Trophoblast cell (in vitro differentiated cells and primary cell): Measurements from ENCODE around the gene CGB5.

Source experiments
- DNase-seq, 2 donors: peaks; one replicate each; pipeline ENCODE4 v3.0.0-alpha.2; 2016
- H2AFZ ChIP-seq: 2 replicates; pipeline ENCODE4 v1.6.1; 2013; ENCODE audit warnings: low read length, moderate library complexity, mild to moderate bottlenecking; ENCODE audit not compliant: insufficient read depth, poor library complexity
- H2AK5ac ChIP-seq: 2 replicates; pipeline ENCODE4 v1.6.1; 2013; ENCODE audit warnings: mild to moderate bottlenecking, low read length
- H2BK120ac ChIP-seq: 2 replicates; pipeline ENCODE4 v1.6.1; 2013; ENCODE audit warnings: low read length, mild to moderate bottlenecking, moderate library complexity; ENCODE audit not compliant: insufficient read depth, poor library complexity
- H2BK12ac ChIP-seq: 2 replicates; pipeline ENCODE4 v1.6.1; 2013; ENCODE audit warnings: mild to moderate bottlenecking, low read length, moderate library complexity
- H2BK5ac ChIP-seq: 2 replicates; pipeline ENCODE4 v1.6.1; 2013; ENCODE audit warnings: low read length, low read depth, moderate library complexity, mild to moderate bottlenecking; ENCODE audit not compliant: poor library complexity
- H3K14ac ChIP-seq: 2 replicates; pipeline ENCODE4 v1.6.1; 2013; ENCODE audit warnings: mild to moderate bottlenecking, low read length
- H3K18ac ChIP-seq: 2 replicates; pipeline ENCODE4 v1.6.1; 2013; ENCODE audit warnings: mild to moderate bottlenecking, low read length
- H3K23ac ChIP-seq: 2 replicates; pipeline ENCODE4 v1.6.1; 2013; ENCODE audit warnings: low read length
- H3K27ac ChIP-seq: 2 replicates; pipeline ENCODE4 v1.5.1; 2013; ENCODE audit warnings: low read depth, mild to moderate bottlenecking, inconsistent platforms, low read length, moderate library complexity
- H3K27me3 ChIP-seq: 2 replicates; pipeline ENCODE4 v1.6.1; 2013; ENCODE audit warnings: inconsistent platforms, mild to moderate bottlenecking, low read length, moderate library complexity; ENCODE audit not compliant: insufficient read depth
- H3K36me3 ChIP-seq, 2 experiments: 1 replicate in 1 of 2; 2 replicates in 1 of 2; pipeline ENCODE4 v1.6.1; 2013; ENCODE audit warnings: low read length in 2 of 2, mild to moderate bottlenecking in 2 of 2, moderate library complexity in 1 of 2; ENCODE audit not compliant: insufficient read depth in 2 of 2, control insufficient read depth in 1 of 2
- H3K4ac ChIP-seq: 2 replicates; pipeline ENCODE4 v1.6.1; 2013; ENCODE audit warnings: low read depth, mild to moderate bottlenecking, low read length, moderate library complexity
- H3K4me1 ChIP-seq, 2 experiments: 1 replicate in 1 of 2; 2 replicates in 1 of 2; pipeline ENCODE4 v1.6.1; 2013; ENCODE audit warnings: low read length in 2 of 2, mild to moderate bottlenecking in 2 of 2, moderate library complexity in 1 of 2; ENCODE audit not compliant: insufficient read depth in 2 of 2, control insufficient read depth in 1 of 2
- H3K4me2 ChIP-seq: 2 replicates; pipeline ENCODE4 v1.6.1; 2013; ENCODE audit warnings: inconsistent platforms, mild to moderate bottlenecking, low read length, moderate library complexity
- H3K4me3 ChIP-seq: 2 replicates; pipeline ENCODE4 v1.5.1; 2013; ENCODE audit warnings: mild to moderate bottlenecking, low read depth, low read length, inconsistent platforms
- H3K79me1 ChIP-seq: one replicate; pipeline ENCODE4 v1.6.1; 2013; ENCODE audit warnings: low read length
- H3K79me2 ChIP-seq: 2 replicates; pipeline ENCODE4 v1.6.1; 2013; ENCODE audit warnings: low read length, mild to moderate bottlenecking; ENCODE audit not compliant: control insufficient read depth, insufficient read depth, poor library complexity
- H3K9ac ChIP-seq: 2 replicates; pipeline ENCODE4 v1.6.1; 2013; ENCODE audit warnings: mild to moderate bottlenecking, low read length
- H3K9me3 ChIP-seq: 2 replicates; pipeline ENCODE4 v1.6.1; 2013; ENCODE audit warnings: low read depth, mild to moderate bottlenecking, control low read depth, inconsistent platforms, low read length; ENCODE audit not compliant: insufficient read depth
- H4K12ac ChIP-seq: 2 replicates; pipeline ENCODE4 v1.6.1; 2013; ENCODE audit warnings: low read depth, mild to moderate bottlenecking, low read length, moderate library complexity
- H4K8ac ChIP-seq: 2 replicates; pipeline ENCODE4 v1.6.1; 2013; ENCODE audit warnings: low read depth, mild to moderate bottlenecking, low read length, moderate library complexity
- H4K91ac ChIP-seq: one replicate; pipeline ENCODE4 v1.6.1; 2013; ENCODE audit warnings: low read depth, mild to moderate bottlenecking, low read length, moderate library complexity
- WGBS: extraction: QIAGEN DNeasy Blood & Tissue Kit; methylation state at CpG from one replicate; pipeline ENCODE4 v1.1.7; 2013; ENCODE audit warnings: missing lambda C conversion rate; ENCODE audit not compliant: insufficient read length, insufficient coverage; ENCODE audit errors: extremely low coverage; 5-methylcytosine and 5-hydroxymethylcytosine counted together

The CGB5 gene

DNA sequence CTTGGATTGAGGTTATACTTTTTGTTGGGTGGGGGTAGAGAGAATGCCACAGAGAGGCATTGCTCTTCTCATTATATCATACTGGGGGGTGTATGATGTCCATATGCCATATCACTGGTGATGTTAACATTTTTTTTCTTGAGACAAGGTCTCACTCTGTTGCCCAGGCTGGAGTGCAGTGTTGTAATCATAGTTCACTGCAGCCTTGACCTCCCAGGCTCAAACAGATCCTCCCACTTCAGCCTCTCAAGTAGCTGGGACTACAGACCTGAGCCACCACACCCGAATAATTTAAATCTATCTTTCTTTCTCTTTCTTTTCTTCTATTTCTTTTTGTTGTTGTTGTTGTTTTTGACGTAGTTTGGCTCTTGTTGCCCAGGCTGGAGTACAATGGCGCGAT lies 36.7 kb downstream of the CGB5 start:
- peaks cover 1% of the 10 kb centered on the region for H3K79me2 ChIP-seq
- no peak overlapping the region for H2AFZ ChIP-seq
- no peak overlapping the region for H3K23ac ChIP-seq
- DNase-seq, result no peak
- H3K14ac ChIP-seq, result no peak overlapping the region
- no peaks in the 10 kb centered on the region for H3K9me3 ChIP-seq
- no peak overlapping the region for H3K9ac ChIP-seq
- no peak overlapping the region for H4K12ac ChIP-seq
- no CpG with 5 or more reads among the region's 4 CpGs for WGBS
- no peak overlapping the region for H2BK5ac ChIP-seq
- H3K27me3 ChIP-seq, result no peaks in the 10 kb centered on the region
- H3K36me3 ChIP-seq, result no peaks in the 10 kb centered on the region
- no peak overlapping the region for H2BK12ac ChIP-seq
- H4K91ac ChIP-seq, result no peak overlapping the region
- no peak overlapping the region for H3K4me3 ChIP-seq
- H2BK120ac ChIP-seq, result no peak overlapping the region
- H3K4ac ChIP-seq, result no peak overlapping the region
- peaks cover 5% of the 10 kb centered on the region for H3K79me1 ChIP-seq
- H3K4me2 ChIP-seq, result no peak overlapping the region
- no peak overlapping the region for H2AK5ac ChIP-seq
- H3K27ac ChIP-seq, result no peak overlapping the region
- no peak overlapping the region for H3K18ac ChIP-seq
- H3K4me1 ChIP-seq, result peaks cover 0 to 3% of the 10 kb centered on the region in 2 experiments
- no peak overlapping the region for H4K8ac ChIP-seq

- H2BK5ac ChIP-seq, result no peak overlapping the region
- H2BK120ac ChIP-seq, result no peak overlapping the region
- H4K8ac ChIP-seq, result no peak overlapping the region
- no peak overlapping the region for H3K9ac ChIP-seq
- H4K91ac ChIP-seq, result no peak overlapping the region
- H3K4me3 ChIP-seq, result no peak overlapping the region
- WGBS, result no CpG with 5 or more reads among the region's 1 CpG
- H3K36me3 ChIP-seq, result peaks cover under 1% of the 10 kb centered on the region in 2 experiments
- H3K27me3 ChIP-seq, result no peaks in the 10 kb centered on the region
- no peak overlapping the region for H3K27ac ChIP-seq
- H3K4ac ChIP-seq, result no peak overlapping the region
- H2AFZ ChIP-seq, result no peak overlapping the region
- H3K18ac ChIP-seq, result no peak overlapping the region
- no peak overlapping the region for H3K14ac ChIP-seq
- no peak overlapping the region for H4K12ac ChIP-seq
- no peak overlapping the region for H2BK12ac ChIP-seq
- no peaks in the 10 kb centered on the region for H3K9me3 ChIP-seq
- H3K4me1 ChIP-seq, result peaks cover 3 to 4% of the 10 kb centered on the region in 2 experiments
- no peak overlapping the region for H2AK5ac ChIP-seq
- no peak overlapping the region for H3K4me2 ChIP-seq
- H3K79me1 ChIP-seq, result peaks cover 8% of the 10 kb centered on the region
- no peak overlapping the region for H3K23ac ChIP-seq
- no peak for DNase-seq
- H3K79me2 ChIP-seq, result peaks cover 10% of the 10 kb centered on the region
Observed at GRCh38 chr19:49081273-49081672, 37.6 kb downstream of the CGB5 start.

DNA sequence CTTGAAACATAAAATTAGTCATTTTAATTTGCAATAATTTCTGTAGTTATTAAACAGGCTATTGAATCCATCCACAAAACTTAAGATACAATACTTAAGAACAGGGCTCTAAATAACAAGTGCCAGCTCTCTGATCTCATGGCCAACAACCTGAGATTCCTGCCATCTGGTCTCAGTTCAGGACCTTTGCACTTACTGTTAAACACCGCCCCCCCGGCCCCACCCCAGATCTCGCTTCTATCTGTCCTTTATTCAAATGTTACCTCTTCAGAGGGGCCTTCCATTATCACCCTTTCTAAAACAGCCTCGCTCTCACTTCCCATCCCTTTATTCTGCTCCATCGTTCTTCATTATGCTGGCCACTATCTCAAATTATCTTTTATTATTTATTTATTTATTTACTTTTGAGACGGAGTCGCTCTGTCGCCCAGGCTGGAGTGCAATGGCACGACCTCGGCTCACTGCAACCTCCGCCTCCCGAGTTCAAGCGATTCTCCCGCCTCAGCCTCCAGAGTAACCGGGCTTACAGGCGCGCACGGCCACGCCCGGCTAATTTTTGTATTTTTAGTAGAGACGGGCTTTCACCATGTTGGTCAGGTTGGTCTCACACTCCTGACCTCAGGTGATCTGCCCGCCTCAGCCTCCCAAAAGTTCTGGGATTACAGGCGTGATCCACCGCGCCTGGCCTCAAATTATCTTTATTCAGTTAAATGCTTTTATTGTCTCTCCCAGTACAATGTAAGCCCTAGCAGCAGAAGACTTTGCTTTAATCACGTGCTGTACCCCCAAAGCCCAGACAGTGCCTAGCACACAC lies 40.8 kb downstream of the CGB5 start:
- peak overlapping the region; percentile 99 for H4K8ac ChIP-seq
- peak in 1 of 2 donors; percentile 40 for DNase-seq
- H3K36me3 ChIP-seq, result peaks cover 21 to 24% of the 10 kb centered on the region in 2 experiments
- peak overlapping the region; percentile 79 for H4K12ac ChIP-seq
- H3K79me2 ChIP-seq, result peaks cover 19% of the 10 kb centered on the region
- no peaks in the 10 kb centered on the region for H3K9me3 ChIP-seq
- peaks cover 6 to 8% of the 10 kb centered on the region in 2 experiments for H3K4me1 ChIP-seq
- H2AFZ ChIP-seq, result peak overlapping the region; percentile 90
- peak overlapping the region; percentile 82 for H3K9ac ChIP-seq
- WGBS, result 100% methylated on average over 1 of the region's 26 CpGs
- H3K27me3 ChIP-seq, result peaks cover 2% of the 10 kb centered on the region
- no peak overlapping the region for H3K18ac ChIP-seq
- H3K4ac ChIP-seq, result peak overlapping the region; percentile 64
- no peak overlapping the region for H3K23ac ChIP-seq
- no peak overlapping the region for H3K4me3 ChIP-seq
- no peak overlapping the region for H2AK5ac ChIP-seq
- no peak overlapping the region for H2BK12ac ChIP-seq
- H2BK120ac ChIP-seq, result no peak overlapping the region
- H3K14ac ChIP-seq, result peak overlapping the region; percentile 87
- no peak overlapping the region for H2BK5ac ChIP-seq
- H3K27ac ChIP-seq, result no peak overlapping the region
- peak overlapping the region; percentile 70 for H3K4me2 ChIP-seq
- H4K91ac ChIP-seq, result peak overlapping the region; percentile 87
- H3K79me1 ChIP-seq, result peaks cover 8% of the 10 kb centered on the region

- Histone ChIP-seq H3K27ac (peak within 1 kb of the TSS; percentile 89), H3K9me3 (no peaks in the 10 kb centered on the region), H4K12ac (peak within 1 kb of the TSS; percentile 99), H3K36me3 (peaks cover 26 to 30% of the 10 kb centered on the region in 2 experiments), H3K14ac (peak within 1 kb of the TSS; percentile 99), H3K23ac (no peak within 1 kb of the TSS), H4K91ac (peak within 1 kb of the TSS; percentile 90), H3K9ac (peak within 1 kb of the TSS; percentile 100), H3K79me1 (peaks cover 8% of the 10 kb centered on the region), H4K8ac (peak within 1 kb of the TSS; percentile 100), H3K4ac (peak within 1 kb of the TSS; percentile 95), H3K79me2 (peaks cover 19% of the 10 kb centered on the region), H3K27me3 (peaks cover 2% of the 10 kb centered on the region), H3K18ac (peak within 1 kb of the TSS; percentile 100), H2BK120ac (peak within 1 kb of the TSS; percentile 77), H2AFZ (peak within 1 kb of the TSS; percentile 98), H2BK5ac (peak within 1 kb of the TSS; percentile 95), H3K4me1 (peaks cover 6 to 8% of the 10 kb centered on the region in 2 experiments), H2AK5ac (peak within 1 kb of the TSS; percentile 81), H3K4me3 (peak within 1 kb of the TSS; percentile 98), H3K4me2 (peak within 1 kb of the TSS; percentile 87), H2BK12ac (no peak within 1 kb of the TSS)
- no CpG with 5 or more reads among the region's 89 CpGs for WGBS
- peak; percentile 100 for DNase-seq
Observed at GRCh38 chr19:49085020-49085867, 41.6 kb downstream of the CGB5 start, which contains the start of gene SNRNP70. Gene SNRNP70 (plus strand): TSS chr19:49085451. CDS start chr19:49086415, 964 bp downstream.
